ENCODE data around the gene TRIM65.

The TRIM65 gene

DNA sequence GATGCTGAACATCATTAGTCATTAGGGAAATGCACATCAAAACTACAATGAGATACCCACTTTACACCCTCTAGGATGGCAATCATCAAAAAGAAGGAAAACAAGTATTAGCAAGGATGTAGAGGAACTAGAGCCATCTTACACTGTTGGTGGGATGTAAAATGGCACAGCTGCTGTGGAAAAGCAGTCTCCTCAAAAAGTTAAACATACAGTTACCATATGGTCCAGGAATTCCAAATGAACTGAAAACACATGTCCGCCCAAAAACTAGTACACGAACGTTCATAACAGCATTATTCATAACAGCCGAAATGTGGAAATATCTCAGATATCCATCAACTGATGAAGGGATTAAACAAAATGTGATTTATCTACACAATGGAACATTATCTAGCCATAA lies 37.1 kb upstream of the TRIM65 start:
- no peak for TF ChIP-seq CTCF (IDR thresholded peaks at IDR 0.05)

- TF ChIP-seq CTCF (IDR thresholded peaks at IDR 0.05): no peak
These were observed 36.1 kb upstream of the TRIM65 start for GRCh38 chr17:75932852-75933251.

DNA sequence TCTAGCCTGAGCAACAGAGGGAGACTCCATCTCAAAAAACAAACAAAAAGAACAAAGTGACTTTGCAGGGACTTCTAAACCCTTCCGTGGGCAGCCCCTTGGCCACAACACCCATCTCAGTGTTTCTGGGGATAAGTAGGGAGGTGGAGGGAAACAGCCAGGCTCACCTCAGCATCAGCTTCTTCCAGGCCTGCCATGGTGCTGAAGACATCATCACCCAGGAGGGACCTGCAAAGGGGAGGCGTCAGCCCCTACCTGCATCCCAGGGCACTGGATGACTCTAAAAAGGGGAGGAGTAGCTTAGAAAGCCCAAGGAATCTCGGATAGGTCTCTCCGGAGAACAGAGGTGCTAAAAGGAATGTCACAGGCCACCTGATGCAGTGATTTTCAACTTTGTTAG lies 34.3 kb upstream of the TRIM65 start:
- no peak for TF ChIP-seq CTCF (IDR thresholded peaks at IDR 0.05)

GRCh38 chr17:75927286-75927922 lies 30.7 kb upstream of the TRIM65 start:
- peak; percentile 30 for TF ChIP-seq CTCF (IDR thresholded peaks at IDR 0.05)

DNA sequence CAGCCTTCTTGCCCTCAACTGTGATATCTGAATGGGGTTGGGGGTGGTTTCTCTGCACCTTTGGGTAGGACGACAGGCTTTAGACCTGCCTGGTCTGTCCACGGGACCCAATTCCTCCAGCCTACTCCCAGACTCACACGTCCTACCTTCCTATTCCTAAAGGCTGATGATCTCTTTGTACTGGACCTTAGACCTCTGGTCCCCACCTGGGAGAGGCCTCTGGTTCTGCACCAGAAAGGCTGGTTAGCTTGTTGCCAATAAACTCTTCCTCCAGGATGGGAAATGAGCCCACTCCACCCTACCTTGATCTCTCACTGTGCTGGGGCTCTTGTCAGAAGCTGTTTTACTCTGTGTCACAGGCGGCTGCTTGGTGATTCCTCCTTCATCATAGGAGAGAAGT lies 29.7 kb upstream of the TRIM65 start:
- TF ChIP-seq CTCF (IDR thresholded peaks at IDR 0.05): no peak

DNA sequence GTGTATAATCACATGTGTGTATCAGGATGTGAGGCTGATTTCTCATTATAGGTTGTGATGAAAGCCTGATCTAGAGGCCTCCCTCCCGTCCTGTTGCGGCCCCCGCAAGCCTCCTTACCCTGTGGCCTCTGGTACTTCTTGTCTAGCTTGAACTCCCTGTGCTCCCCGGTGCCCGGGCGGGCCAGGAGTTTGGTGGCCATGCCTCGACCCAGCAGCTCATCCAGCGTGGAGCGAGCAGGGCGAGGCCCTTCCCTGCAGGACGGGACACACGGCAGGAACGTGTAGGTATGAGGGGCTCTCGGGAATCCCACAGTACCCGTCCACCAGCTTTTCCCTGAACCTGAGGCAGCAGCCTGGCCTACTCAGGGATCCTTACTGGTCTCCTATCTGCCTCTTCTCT lies 29.2 kb upstream of the TRIM65 start:
- no peak for TF ChIP-seq CTCF (IDR thresholded peaks at IDR 0.05)

DNA sequence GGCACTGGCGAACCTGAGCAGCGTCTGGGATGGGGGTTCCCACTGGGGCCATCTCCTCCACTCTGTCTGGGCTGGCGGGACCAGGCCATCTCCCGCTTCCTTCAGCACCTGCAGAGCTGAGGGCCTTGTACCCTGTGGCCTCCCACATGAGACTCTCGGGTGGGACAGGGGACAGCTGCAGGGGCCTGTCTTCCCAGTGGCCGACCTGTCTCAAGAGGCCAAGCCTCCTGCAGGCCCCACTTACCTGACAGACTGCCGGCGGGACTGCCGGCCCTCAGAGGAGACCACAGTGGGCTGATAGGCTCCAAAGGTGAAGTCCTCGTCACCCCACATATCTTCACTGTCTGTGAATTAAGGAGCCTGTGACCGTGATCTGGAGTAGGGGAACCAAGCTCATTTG lies 28.4 kb upstream of the TRIM65 start:
- TF ChIP-seq CTCF (IDR thresholded peaks at IDR 0.05): no peak

Data from LNCAP (cell line).